Measurements from ENCODE around the gene FMOD.
"Not testable (repeated sequence)": the region's sequence is repeated elsewhere in the genome, so short reads cannot be mapped to it uniquely, and the experiment has no call there.

FMOD gene

DNA sequence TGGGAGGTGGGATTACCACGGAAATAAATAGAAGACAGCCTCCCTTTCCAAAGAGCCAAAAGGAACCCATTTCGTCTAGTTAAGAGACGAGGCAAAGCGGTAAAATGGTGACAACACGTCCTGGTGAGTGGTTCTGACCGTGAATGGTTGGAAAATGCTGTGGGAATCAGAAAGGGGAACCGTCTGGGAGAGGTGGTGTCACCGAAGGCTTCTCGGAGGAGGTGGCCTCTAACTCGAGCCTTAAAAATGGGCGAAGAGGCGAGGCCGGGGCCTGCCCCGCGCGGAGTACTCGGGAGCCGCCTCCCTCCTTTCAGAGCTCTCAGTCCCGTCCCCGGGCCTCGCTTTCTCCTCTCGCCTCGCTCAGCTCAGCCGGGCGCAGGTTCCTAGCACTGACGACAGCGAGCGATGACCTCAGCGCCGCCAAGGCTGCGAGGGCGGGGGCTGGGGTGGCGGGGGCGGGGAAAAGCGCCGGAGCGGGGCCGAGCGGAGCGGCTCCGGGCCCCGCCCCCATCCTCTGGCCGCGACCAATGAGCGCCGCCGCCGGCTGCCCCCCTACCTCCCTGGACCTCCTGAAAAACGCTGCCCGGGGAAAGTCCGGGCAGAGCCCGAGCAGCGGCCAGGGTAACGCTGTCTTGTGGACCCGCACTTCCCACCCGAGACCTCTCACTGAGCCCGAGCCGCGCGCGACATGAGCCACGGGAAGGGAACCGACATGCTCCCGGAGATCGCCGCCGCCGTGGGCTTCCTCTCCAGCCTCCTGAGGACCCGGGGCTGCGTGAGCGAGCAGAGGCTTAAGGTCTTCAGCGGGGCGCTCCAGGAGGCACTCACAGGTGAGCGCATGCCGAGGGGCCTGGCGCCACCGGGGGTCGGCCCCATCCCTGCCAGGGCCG is 45.8 kb downstream of the FMOD start, which contains the start of gene BTG2:
Gene BTG2, plus strand, starts transcription at position 601 of the 890 bp plus-strand sequence. Its CDS starts 88 bp downstream, at position 689.
- peak; percentile 97 for DNase-seq

- peak; percentile 15 for DNase-seq
Measured at GRCh38 chr1:203304391-203304918, 46.5 kb downstream of the FMOD start.

- no peak for DNase-seq
Measured at GRCh38 chr1:203302894-203303293, 48.0 kb downstream of the FMOD start.

DNA sequence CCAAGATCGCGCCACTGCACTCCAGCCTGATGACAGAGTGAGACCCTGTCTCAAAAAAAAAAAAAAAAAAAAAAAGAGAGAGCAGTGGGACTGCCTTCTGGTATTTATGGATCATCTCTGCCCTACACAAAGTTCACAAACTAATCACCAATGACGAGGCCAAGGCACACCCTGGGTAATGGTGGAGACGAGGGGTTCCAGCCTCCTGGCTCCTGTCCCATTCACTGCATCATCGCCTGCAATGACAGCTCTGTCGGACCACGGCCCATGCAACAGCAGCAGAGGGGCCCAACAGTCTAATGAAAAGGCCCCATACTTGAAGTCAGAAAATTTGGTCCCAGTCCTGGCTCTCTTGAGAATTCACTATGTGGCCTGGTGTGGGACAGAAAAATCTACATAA is 48.5 kb downstream of the FMOD start:
- no peak for DNase-seq

DNA sequence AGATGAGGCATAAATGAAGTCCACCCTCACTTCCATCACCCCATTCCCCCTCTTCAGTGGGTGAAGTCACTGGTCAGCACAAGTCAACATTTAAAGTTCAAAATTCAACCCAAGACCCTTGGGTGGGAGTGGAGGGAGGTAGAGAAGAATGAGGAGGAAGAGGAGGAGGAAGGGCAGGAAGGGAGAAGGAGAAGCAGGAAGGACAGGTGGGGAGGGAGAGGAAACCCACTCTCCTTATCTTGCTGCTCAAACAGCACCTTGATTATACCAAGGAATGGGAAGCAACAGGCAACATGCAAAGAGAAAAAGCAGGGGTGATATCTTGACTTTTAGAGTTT is 49.6 kb downstream of the FMOD start:
- DNase-seq = no peak

- no peak for DNase-seq
Measured at GRCh38 chr1:203300441-203301330, 50.2 kb downstream of the FMOD start.

- not testable (repeated sequence) for DNase-seq
Measured at GRCh38 chr1:203299719-203300429, 51.0 kb downstream of the FMOD start.

DNA sequence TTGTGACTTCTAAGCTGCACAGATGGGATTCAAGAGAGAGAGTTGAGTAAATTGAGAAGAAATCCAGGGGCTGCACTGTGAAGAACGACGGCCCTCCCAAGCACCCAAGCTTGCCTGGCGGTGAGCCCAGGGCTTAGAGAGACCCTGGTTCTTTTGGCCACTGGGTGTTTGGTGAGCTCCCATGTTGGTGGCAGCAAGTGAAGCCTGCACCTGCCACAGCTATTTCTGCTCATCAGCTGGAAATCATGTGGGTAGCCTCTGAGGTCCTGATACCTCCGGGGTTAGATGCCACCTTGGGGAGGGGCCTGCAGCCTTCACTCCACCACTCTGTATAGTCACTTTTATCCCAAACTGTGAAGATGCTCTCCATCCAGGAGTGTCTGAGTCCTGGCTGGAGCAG is 51.8 kb downstream of the FMOD start:
- peak; percentile 97 for DNase-seq

GRCh38 chr1:203296460-203297073 is 54.4 kb downstream of the FMOD start:
- no peak for DNase-seq

GRCh38 chr1:203295796-203296195 is 55.1 kb downstream of the FMOD start:
- DNase-seq = no peak

DNA sequence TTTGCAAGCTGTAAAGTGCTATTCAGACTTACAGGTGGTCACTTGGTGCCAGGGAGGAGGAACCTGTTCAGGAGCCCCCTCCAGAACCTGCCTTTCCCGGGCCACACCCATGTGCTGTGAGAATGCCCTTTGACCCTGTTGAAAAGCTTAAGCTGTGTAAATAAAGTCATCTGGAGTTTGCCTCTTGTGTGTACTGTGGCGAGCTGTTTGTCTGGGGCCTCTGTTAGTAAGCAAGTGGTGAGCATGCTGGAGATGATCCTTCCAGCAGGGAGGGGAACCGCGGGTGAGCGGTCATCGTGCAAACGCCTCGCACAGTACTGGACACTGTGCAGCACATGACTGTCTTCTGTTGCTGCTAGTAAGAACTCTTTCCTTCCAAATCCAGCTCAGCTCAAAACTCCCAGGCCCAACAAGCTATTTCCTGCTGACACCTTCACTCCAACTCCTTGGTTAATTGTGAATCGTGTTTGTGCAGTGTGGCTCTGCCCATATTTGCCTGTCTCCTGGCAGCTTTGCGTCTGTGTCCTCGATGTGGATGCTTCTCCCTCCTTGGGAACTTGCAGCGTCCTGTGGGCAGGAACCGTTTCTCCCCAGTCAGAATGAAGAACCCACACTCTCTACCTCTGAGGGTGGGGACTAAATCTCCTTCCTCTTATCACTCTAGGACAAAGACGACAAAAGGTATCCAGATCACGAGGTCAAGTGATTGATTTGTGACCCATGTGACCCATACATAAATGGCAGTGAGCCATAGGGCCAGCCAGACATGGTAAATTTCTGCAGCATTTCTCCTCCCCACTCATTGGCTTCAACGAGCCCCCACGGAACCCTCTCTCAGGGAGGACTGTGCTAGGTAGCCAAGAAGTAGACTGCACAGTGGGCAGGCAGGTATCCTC is 59.5 kb downstream of the FMOD start:
- peak; percentile 49 for DNase-seq

All from RPMI8226 (cell line).